ENCODE measurements around the gene SLC25A5.

SLC25A5 gene

DNA sequence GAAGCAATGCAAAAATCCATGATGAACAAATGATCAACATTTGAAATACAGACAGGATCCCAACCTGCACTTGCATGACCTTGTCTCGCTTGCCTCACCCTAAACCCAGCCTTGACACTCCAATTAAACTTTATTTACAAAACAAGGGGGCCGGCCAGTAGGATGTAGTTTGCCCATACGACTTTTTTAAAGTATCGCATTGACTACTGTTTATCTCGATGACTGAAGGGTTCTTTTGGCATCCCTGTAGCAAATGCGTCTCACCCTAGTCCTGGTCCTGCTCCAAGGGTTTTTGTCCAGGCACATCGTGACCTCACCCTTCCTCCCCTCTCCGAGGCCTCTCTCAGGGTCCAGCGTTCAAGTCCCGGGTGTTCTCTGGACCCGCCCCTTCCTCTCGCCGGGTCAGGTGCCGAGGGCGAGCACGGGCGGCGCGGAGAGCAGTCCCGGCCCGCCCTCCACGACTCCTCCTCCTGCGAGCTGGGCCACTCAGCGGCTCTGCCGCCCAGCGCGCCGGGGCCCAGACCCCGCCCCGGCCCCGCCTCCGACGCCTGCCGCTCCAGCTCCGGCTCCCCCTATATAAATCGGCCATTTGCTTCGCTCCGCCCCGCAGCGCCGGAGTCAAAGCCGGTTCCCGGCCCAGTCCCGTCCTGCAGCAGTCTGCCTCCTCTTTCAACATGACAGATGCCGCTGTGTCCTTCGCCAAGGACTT lies at the start of gene SLC25A5:
TSS of gene SLC25A5 (plus strand) at position 603 of the 709 bp plus-strand sequence. CDS start at position 675, 72 bp downstream.
- TF ChIP-seq, protein P1, sequence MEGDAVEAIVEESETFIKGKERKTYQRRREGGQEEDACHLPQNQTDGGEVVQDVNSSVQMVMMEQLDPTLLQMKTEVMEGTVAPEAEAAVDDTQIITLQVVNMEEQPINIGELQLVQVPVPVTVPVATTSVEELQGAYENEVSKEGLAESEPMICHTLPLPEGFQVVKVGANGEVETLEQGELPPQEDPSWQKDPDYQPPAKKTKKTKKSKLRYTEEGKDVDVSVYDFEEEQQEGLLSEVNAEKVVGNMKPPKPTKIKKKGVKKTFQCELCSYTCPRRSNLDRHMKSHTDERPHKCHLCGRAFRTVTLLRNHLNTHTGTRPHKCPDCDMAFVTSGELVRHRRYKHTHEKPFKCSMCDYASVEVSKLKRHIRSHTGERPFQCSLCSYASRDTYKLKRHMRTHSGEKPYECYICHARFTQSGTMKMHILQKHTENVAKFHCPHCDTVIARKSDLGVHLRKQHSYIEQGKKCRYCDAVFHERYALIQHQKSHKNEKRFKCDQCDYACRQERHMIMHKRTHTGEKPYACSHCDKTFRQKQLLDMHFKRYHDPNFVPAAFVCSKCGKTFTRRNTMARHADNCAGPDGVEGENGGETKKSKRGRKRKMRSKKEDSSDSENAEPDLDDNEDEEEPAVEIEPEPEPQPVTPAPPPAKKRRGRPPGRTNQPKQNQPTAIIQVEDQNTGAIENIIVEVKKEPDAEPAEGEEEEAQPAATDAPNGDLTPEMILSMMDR (IDR thresholded peaks at IDR 0.05; ENCODE audit: low read depth, low read length, missing control alignments): no peak
- DNase-seq (ENCODE audit: low read depth): peak; percentile 49
- H3K4me3 ChIP-seq (ENCODE audit: low read depth, low read length): peak within 1 kb of the TSS; percentile 84

DNA sequence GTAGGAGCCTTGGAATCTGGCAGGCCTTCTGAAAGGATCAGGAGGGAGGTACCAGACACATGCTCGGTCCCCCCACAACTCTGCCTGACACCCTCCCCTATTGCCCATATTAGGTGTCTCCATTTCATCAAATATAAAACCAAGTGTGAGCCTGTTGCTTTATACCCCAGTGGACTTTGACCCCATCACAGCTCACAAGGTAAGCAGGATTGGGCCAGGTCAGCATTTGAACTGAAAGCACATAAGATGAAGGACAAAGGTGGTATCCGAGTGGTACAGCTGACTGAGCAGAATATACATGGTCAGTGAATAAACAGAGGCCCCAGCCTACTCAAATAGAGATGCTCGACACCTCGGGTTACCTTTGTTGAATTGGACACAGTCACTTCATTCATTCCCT lies 49.1 kb upstream of the SLC25A5 start:
- no peak overlapping the region for H3K4me3 ChIP-seq (ENCODE audit: low read depth, low read length)
- no peak for DNase-seq (ENCODE audit: low read depth)
- TF ChIP-seq, protein P1 (IDR thresholded peaks at IDR 0.05; ENCODE audit: low read depth, low read length, missing control alignments): no peak

DNA sequence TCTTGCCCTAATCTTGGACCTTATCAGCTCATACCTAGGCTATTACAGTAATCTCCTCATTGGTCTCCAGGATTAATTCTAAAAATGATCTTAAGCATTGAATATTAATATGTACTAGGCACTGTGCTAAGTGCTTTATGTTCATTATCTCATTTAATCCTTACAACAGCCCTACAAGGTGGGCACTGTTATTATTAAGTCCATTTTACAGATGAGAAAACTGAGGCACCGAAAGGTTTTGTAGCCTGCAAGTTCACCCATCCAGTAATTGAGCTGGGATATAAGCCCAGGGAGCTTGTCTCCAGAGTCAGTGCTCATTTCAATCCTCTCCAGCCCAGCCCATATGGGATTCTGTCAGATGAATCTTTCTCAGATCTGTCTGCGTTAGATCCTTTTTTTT lies 48.3 kb upstream of the SLC25A5 start:
- no peak for DNase-seq (ENCODE audit: low read depth)
- no peak overlapping the region for H3K4me3 ChIP-seq (ENCODE audit: low read depth, low read length)
- TF ChIP-seq, protein P1 (IDR thresholded peaks at IDR 0.05; ENCODE audit: low read depth, low read length, missing control alignments): no peak

DNA sequence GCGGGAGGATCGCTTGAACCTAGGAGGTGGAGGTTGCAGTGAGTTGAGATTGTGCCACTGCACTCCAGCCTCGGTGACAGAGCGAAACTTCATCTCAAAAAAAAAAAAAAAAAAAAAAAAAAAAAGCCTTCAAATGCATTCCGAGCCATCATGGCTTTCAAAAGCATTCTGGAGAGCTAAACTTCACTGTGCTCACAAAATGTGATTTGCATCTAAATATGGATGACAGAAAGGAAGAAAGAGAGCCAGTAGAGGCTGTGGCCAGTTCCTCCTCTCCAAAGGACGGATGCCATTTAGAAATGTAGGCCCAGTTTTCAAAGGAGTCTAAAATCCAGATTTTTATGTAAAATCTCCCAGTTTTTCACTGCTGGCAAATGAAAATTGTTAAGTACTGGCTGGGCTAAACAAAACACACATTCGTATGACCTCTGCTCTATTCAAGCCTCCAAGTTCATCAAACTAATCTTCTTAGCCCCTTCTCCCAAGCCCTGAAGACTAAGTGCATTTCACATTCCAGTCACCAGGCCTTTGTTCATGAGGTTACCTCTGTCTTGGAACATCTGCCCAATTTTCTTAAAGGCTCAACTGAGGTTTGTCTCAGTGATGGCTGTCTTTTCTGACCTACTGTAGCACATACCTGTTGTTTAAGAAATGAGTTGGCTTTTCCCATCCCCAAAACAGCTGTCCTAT lies 47.1 kb upstream of the SLC25A5 start:
- no peak overlapping the region for H3K4me3 ChIP-seq (ENCODE audit: low read depth, low read length)
- no peak for DNase-seq (ENCODE audit: low read depth)
- TF ChIP-seq, protein P1 (IDR thresholded peaks at IDR 0.05; ENCODE audit: low read depth, low read length, missing control alignments): no peak

DNA sequence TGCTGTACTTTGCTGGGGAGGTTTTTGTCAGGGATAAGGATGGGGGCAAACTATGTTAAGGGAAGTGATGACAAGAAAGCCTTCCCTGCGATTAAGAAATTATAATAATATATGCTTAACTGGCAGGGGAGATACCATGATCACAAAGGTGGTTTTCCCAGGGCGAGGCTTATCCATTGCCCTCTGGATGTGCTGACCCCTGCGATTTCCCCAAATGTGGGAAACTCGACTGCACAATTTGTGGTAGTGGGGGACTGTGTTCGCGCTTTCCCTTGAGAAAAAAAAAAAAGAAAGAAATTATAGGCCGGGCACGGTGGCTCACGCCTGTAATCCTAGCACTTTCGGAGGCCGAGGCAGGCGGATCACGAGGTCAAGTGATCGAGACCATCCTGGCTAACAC lies 44.6 kb upstream of the SLC25A5 start:
- no peak for DNase-seq (ENCODE audit: low read depth)
- no peak overlapping the region for H3K4me3 ChIP-seq (ENCODE audit: low read depth, low read length)
- TF ChIP-seq, protein P1 (IDR thresholded peaks at IDR 0.05; ENCODE audit: low read depth, low read length, missing control alignments): no peak

DNA sequence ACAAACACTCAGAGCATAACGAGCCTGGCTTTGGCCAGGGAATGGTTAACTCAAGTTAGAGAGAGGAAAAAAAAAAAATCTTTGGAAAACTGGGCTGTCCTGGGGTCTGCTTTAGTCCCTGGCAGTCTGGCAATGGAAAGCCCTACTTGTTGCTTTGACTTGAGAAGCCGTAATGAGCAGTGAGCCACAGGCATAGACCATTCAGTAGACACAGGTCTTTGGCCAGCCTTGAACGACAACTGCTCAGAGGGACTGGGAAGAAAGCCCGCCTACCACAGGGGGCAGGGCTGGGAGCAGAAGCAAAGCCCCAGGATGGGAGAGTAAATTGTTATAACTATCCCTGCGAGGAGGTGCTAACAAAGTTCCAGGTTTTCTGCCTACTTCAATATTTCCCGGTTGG lies 43.2 kb upstream of the SLC25A5 start:
- TF ChIP-seq, protein P1 (IDR thresholded peaks at IDR 0.05; ENCODE audit: low read depth, low read length, missing control alignments): no peak

More for the DNA sequence above, 43.2 kb upstream of the SLC25A5 start:
- H3K4me3 ChIP-seq (ENCODE audit: low read depth, low read length): no peak overlapping the region
- DNase-seq (ENCODE audit: low read depth): no peak

Data from GM12864 (cell line).